Endothelial cell (in vitro differentiated cells): Measurements from ENCODE around the gene C6orf89. TPM values are rescaled to one million over a fixed set of nuclear protein-coding genes. Genes with fewer than 3 reads are reported as not detected.
A peak's percentile ranks its signal among the peaks of the same experiment; 100 is the strongest.

Source experiments
- DNase-seq: peaks from one replicate; pipeline ENCODE4 v3.0.0; 2021; ENCODE audit warnings: low spot score
- H3K27ac Mint-ChIP-seq: one replicate; pipeline ENCODE4 v1.8.0; 2021; ENCODE audit warnings: mixed read lengths, inconsistent platforms; ENCODE audit not compliant: unreplicated experiment
- H3K27me3 Mint-ChIP-seq: one replicate; pipeline ENCODE4 v1.8.0; 2021; ENCODE audit warnings: mild to moderate bottlenecking, moderate library complexity, mixed read lengths, inconsistent platforms; ENCODE audit not compliant: unreplicated experiment
- H3K36me3 Mint-ChIP-seq: one replicate; pipeline ENCODE4 v1.8.0; 2021; ENCODE audit warnings: mild to moderate bottlenecking, low read depth, mixed read lengths, inconsistent platforms; ENCODE audit not compliant: unreplicated experiment
- H3K4me1 Mint-ChIP-seq: one replicate; pipeline ENCODE4 v1.8.0; 2021; ENCODE audit warnings: mild to moderate bottlenecking, mixed read lengths, inconsistent platforms; ENCODE audit not compliant: unreplicated experiment
- H3K4me3 Mint-ChIP-seq: one replicate; pipeline ENCODE4 v1.8.0; 2021; ENCODE audit warnings: mild to moderate bottlenecking, mixed read lengths, inconsistent platforms; ENCODE audit not compliant: unreplicated experiment
- H3K9me3 Mint-ChIP-seq: one replicate; pipeline ENCODE4 v1.8.0; 2021; ENCODE audit warnings: mixed read lengths, inconsistent platforms; ENCODE audit not compliant: unreplicated experiment
- total RNA-seq: library from RNA; stranded (reverse); fragmentation: NEBNext Ultra II Directional; extraction: Animal tissue kit (Norgen Biotek cat#: 25700); gene quantifications from one replicate; pipeline ENCODE4 v1.2.1, GENCODE V29; 2021; ENCODE audit not compliant: unreplicated experiment
- TF ChIP-seq, protein P1 (sequence below): fragments of 200-600 bp; sonication (generic); IDR thresholded peaks from one replicate; pipeline ENCODE4 v1.5.0; 2021; ENCODE audit warnings: antibody characterized with exemption; ENCODE audit not compliant: unreplicated experiment

The C6orf89 gene
- total RNA-seq, 1 donor from 2014 or later: 43.2 TPM

DNA sequence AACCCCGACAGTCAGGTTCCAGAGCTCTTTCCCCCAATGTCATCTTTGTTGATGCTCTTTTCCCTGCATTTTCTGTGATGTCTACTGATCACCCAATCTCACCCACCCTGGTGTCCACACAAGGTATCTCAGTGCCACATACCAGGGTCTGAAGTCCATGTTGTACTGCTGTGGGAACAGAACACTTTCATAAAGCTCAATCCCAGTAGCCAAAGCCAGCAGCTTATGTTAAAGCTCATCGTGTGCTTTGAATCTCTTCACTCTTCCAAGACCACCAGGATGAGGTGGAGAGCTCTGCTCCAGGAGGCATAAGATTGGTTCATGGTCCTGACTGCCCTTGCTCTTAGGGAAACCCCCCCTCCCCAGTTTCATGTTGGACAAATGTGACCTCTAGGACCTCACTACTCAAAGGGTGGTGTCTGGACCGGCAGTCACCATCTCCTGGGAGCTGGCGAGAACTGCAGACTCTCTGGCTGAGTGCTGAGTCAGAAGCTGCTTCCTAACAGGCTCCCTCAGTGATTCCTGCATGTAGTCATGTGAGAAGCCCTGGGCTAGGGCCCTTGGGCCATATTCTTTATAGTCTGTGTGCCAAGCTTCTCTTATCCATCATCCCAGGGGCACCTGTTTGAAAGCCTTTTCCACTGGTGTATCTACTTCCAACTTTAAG, 33.1 kb upstream of the C6orf89 start:
- Mint-ChIP-seq H3K4me1 (peaks cover 31% of the 10 kb centered on the region), H3K27me3 (peaks cover 2% of the 10 kb centered on the region), H3K27ac (peak overlapping the region; percentile 2), H3K36me3 (peaks cover 26% of the 10 kb centered on the region), H3K4me3 (no peak overlapping the region), H3K9me3 (no peaks in the 10 kb centered on the region)
- TF ChIP-seq, protein P1, sequence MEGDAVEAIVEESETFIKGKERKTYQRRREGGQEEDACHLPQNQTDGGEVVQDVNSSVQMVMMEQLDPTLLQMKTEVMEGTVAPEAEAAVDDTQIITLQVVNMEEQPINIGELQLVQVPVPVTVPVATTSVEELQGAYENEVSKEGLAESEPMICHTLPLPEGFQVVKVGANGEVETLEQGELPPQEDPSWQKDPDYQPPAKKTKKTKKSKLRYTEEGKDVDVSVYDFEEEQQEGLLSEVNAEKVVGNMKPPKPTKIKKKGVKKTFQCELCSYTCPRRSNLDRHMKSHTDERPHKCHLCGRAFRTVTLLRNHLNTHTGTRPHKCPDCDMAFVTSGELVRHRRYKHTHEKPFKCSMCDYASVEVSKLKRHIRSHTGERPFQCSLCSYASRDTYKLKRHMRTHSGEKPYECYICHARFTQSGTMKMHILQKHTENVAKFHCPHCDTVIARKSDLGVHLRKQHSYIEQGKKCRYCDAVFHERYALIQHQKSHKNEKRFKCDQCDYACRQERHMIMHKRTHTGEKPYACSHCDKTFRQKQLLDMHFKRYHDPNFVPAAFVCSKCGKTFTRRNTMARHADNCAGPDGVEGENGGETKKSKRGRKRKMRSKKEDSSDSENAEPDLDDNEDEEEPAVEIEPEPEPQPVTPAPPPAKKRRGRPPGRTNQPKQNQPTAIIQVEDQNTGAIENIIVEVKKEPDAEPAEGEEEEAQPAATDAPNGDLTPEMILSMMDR: no peak
- no peak for DNase-seq

DNA sequence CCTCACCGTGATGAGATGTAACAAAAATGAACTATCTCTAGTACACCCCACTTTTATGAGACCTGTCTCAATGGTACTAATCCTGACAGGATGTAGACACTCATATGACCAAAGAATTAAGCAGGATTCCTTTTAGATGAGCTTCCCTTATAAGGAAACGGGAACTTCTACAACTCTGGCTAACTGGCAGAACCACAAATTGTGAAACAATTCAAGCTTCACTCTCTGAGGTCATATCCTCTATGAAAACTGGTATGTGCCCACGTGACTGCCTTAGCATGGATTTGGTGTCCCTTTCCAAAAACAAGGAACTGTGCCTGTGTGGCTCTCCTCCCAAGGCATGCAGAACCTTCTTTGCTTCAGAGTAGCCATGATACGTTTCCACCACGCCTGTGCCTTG, 32.4 kb upstream of the C6orf89 start:
- H3K4me1 Mint-ChIP-seq: peaks cover 25% of the 10 kb centered on the region
- H3K9me3 Mint-ChIP-seq: no peaks in the 10 kb centered on the region
- peaks cover 2% of the 10 kb centered on the region for H3K27me3 Mint-ChIP-seq
- TF ChIP-seq, protein P1: no peak
- peak overlapping the region; percentile 2 for H3K27ac Mint-ChIP-seq
- peaks cover 26% of the 10 kb centered on the region for H3K36me3 Mint-ChIP-seq
- DNase-seq: no peak
- H3K4me3 Mint-ChIP-seq: peak overlapping the region; percentile 6

DNA sequence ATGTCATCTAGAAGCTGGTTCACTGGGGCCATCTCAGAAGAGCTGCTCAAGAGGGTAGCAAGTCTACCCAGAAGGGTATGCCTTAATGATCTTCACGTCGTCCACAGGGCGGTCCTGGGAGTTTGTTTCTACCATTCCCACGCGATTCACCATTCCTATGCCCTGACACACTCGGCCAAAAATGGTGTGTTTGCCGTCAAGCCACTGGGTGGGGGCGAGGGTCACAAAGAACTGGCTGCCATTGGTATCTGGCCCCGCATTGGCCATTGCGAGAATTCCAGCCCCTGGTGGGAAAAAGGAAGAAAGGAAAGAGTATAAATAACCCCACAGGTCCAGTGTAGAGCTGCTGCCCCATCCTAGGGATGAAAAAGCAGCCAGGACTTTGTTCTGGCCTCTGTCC, 30.0 kb upstream of the C6orf89 start:
- no peaks in the 10 kb centered on the region for H3K9me3 Mint-ChIP-seq
- H3K27ac Mint-ChIP-seq: no peak overlapping the region
- H3K27me3 Mint-ChIP-seq: peaks cover 2% of the 10 kb centered on the region
- H3K4me3 Mint-ChIP-seq: peak overlapping the region; percentile 49
- peaks cover 26% of the 10 kb centered on the region for H3K36me3 Mint-ChIP-seq
- DNase-seq: no peak
- H3K4me1 Mint-ChIP-seq: peaks cover 14% of the 10 kb centered on the region
- TF ChIP-seq, protein P1: no peak

DNA sequence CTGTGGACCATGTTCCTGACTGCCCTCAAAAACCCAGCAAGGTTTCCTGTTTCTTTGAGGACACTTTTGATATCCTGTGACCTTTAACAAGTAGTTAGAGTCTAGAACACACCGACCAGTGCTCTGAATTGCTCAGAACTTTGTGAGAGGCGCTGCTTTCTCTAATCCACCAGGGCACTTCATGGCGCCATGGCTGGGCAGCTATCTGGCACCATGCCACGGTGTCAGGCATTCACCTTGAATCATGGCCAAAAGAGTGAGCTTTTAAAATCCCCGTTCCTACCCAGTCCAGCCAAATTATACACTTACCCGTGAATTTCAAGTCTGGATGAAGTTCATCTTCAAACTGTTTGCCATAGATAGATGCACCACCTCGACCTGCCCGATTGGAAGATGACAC, 29.5 kb upstream of the C6orf89 start:
- Mint-ChIP-seq H3K27ac (no peak overlapping the region), H3K27me3 (peaks cover 2% of the 10 kb centered on the region), H3K4me3 (peak overlapping the region; percentile 49), H3K9me3 (no peaks in the 10 kb centered on the region), H3K36me3 (peaks cover 26% of the 10 kb centered on the region), H3K4me1 (peaks cover 14% of the 10 kb centered on the region)
- no peak for DNase-seq
- TF ChIP-seq, protein P1: no peak

DNA sequence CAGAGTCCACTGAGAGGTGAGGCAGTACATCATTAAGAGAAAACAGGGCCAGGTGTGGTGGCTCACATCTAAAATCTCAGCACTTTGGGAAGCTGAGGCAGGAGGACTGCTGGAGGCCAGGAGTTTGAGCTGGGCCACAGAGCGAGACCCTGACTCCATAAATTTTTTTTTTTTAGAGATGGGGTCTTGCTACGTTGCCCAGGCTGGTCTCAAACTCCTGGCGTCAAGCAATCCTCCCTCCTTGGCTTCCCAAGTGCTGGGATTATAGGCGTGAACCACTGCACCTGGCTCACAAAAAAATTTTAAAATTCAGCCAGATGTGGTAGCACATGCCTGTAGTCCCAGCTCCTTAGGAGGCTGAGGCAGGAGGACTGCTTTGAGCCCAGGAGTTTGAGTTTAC, 28.4 kb upstream of the C6orf89 start:
- peak overlapping the region; percentile 73 for H3K4me3 Mint-ChIP-seq
- H3K27ac Mint-ChIP-seq: no peak overlapping the region
- peaks cover 22% of the 10 kb centered on the region for H3K36me3 Mint-ChIP-seq
- no peak for DNase-seq
- H3K9me3 Mint-ChIP-seq: no peaks in the 10 kb centered on the region
- H3K4me1 Mint-ChIP-seq: peaks cover 11% of the 10 kb centered on the region
- TF ChIP-seq, protein P1: no peak
- no peaks in the 10 kb centered on the region for H3K27me3 Mint-ChIP-seq
